Measurements from ENCODE around the gene RHOT1.
A peak's percentile ranks its signal among the peaks of the same experiment; 100 is the strongest.
"Not testable (repeated sequence)": the region's sequence is repeated elsewhere in the genome, so short reads cannot be mapped to it uniquely, and the experiment has no call there.

RHOT1 gene

GRCh38 chr17:32142038-32142856, at the start of gene RHOT1:
RHOT1 (plus strand) TSS chr17:32142502; CDS start chr17:32142693, 191 bp downstream.
- DNase-seq = peak; percentile 69

GRCh38 chr17:32099686-32100085, 42.6 kb upstream of the RHOT1 start:
- DNase-seq = no peak

- DNase-seq = not testable (repeated sequence)
Measured at GRCh38 chr17:32100323-32100722, 42.0 kb upstream of the RHOT1 start.

- DNase-seq = no peak
Measured at GRCh38 chr17:32100971-32101631, 41.2 kb upstream of the RHOT1 start.

GRCh38 chr17:32102172-32102571, 40.1 kb upstream of the RHOT1 start:
- DNase-seq = no peak

GRCh38 chr17:32102646-32103186, 39.6 kb upstream of the RHOT1 start:
- DNase-seq = no peak

- DNase-seq = no peak
Measured at GRCh38 chr17:32103476-32104113, 38.7 kb upstream of the RHOT1 start.

GRCh38 chr17:32104158-32104557, 38.1 kb upstream of the RHOT1 start:
- DNase-seq = peak; percentile 4

- DNase-seq = not testable (repeated sequence)
Measured at GRCh38 chr17:32106471-32106981, 35.8 kb upstream of the RHOT1 start.

- not testable (repeated sequence) for DNase-seq
Measured at GRCh38 chr17:32107194-32107593, 35.1 kb upstream of the RHOT1 start.

- no peak for DNase-seq
Measured at GRCh38 chr17:32110596-32110995, 31.7 kb upstream of the RHOT1 start.

GRCh38 chr17:32111141-32111771, 31.0 kb upstream of the RHOT1 start:
- peak; percentile 37 for DNase-seq

- no peak for DNase-seq
Measured at GRCh38 chr17:32112416-32112815, 29.9 kb upstream of the RHOT1 start.

GRCh38 chr17:32114536-32114935, 27.8 kb upstream of the RHOT1 start:
- no peak for DNase-seq

- not testable (repeated sequence) for DNase-seq
Measured at GRCh38 chr17:32115546-32115945, 26.8 kb upstream of the RHOT1 start.

GRCh38 chr17:32116937-32117336, 25.4 kb upstream of the RHOT1 start:
- DNase-seq = no peak

GRCh38 chr17:32117399-32117798, 24.9 kb upstream of the RHOT1 start:
- no peak for DNase-seq

GRCh38 chr17:32118088-32118487, 24.2 kb upstream of the RHOT1 start:
- DNase-seq = not testable (repeated sequence)

GRCh38 chr17:32118835-32119234, 23.5 kb upstream of the RHOT1 start:
- no peak for DNase-seq

- no peak for DNase-seq
Measured at GRCh38 chr17:32120141-32120540, 22.2 kb upstream of the RHOT1 start.

- DNase-seq = no peak
Measured at GRCh38 chr17:32120716-32121115, 21.6 kb upstream of the RHOT1 start.

- no peak for DNase-seq
Measured at GRCh38 chr17:32123782-32124181, 18.5 kb upstream of the RHOT1 start.
